ENCODE results near the gene CBX4.

Gene CBX4

GRCh38 chr17:79792984-79793923 lies 46.0 kb downstream of the CBX4 start:
- no peak for TF ChIP-seq CTCF (IDR thresholded peaks at IDR 0.05; ENCODE audit: low read depth, low read length)

GRCh38 chr17:79792341-79792871 lies 46.8 kb downstream of the CBX4 start:
- TF ChIP-seq CTCF (IDR thresholded peaks at IDR 0.05; ENCODE audit: low read depth, low read length) = no peak
- H3K4me3 ChIP-seq (replicated peaks in 1 of 2; ENCODE audit: low read depth in 2 of 2, low read length in 2 of 2) = no peak overlapping the region

More at GRCh38 chr17:79792984-79793923, 46.0 kb downstream of the CBX4 start:
- peak in 1 of 2 donors; percentile 60 for DNase-seq (ENCODE audit: low read depth in 2 of 2)
- H3K4me3 ChIP-seq (replicated peaks in 1 of 2; ENCODE audit: low read depth in 2 of 2, low read length in 2 of 2) = peak overlapping the region; percentile 35 to 41

GRCh38 chr17:79791735-79792161 lies 47.5 kb downstream of the CBX4 start:
- no peak for DNase-seq (ENCODE audit: low read depth in 2 of 2)
- H3K4me3 ChIP-seq (replicated peaks in 1 of 2; ENCODE audit: low read depth in 2 of 2, low read length in 2 of 2) = no peak overlapping the region
- TF ChIP-seq CTCF (IDR thresholded peaks at IDR 0.05; ENCODE audit: low read depth, low read length) = no peak

More at GRCh38 chr17:79792341-79792871, 46.8 kb downstream of the CBX4 start:
- no peak for DNase-seq (ENCODE audit: low read depth in 2 of 2)

- no peak for DNase-seq (ENCODE audit: low read depth in 2 of 2)
- TF ChIP-seq CTCF (IDR thresholded peaks at IDR 0.05; ENCODE audit: low read depth, low read length) = no peak
Observed at GRCh38 chr17:79790805-79791734, 48.2 kb downstream of the CBX4 start.

GRCh38 chr17:79789943-79790804 lies 49.1 kb downstream of the CBX4 start:
- peak; percentile 24 for TF ChIP-seq CTCF (IDR thresholded peaks at IDR 0.05; ENCODE audit: low read depth, low read length)
- DNase-seq (ENCODE audit: low read depth in 2 of 2) = peak in 1 of 2 donors; percentile 41
- no peak overlapping the region for H3K4me3 ChIP-seq (replicated peaks in 1 of 2; ENCODE audit: low read depth in 2 of 2, low read length in 2 of 2)

More at GRCh38 chr17:79790805-79791734, 48.2 kb downstream of the CBX4 start:
- no peak overlapping the region for H3K4me3 ChIP-seq (replicated peaks in 1 of 2; ENCODE audit: low read depth in 2 of 2, low read length in 2 of 2)

All from cardiac fibroblast (primary cell).